Neural progenitor cell (in vitro differentiated cells): ENCODE measurements around the gene OR52N5. TPM values are rescaled to one million over a fixed set of nuclear protein-coding genes. Genes with fewer than 3 reads are reported as not detected.

Source experiments
- DNase-seq: peaks from one replicate; pipeline ENCODE4 v3.0.0-alpha.2; 2016; ENCODE audit warnings: low spot score
- H2AFZ ChIP-seq: fragments of 200-600 bp; sonication (generic); replicated peaks from 2 replicates; pipeline ENCODE4 v1.6.1; 2016; ENCODE audit warnings: antibody characterized with exemption
- H3F3A ChIP-seq: fragments of 200-600 bp; sonication (generic); 2 replicates; pipeline ENCODE4 v1.6.1; 2016; ENCODE audit warnings: antibody characterized with exemption, low read depth
- H3K27ac ChIP-seq: fragments of 200-600 bp; sonication (generic); 2 replicates; pipeline ENCODE4 v1.5.1; 2016; ENCODE audit warnings: mild to moderate bottlenecking
- H3K27me3 ChIP-seq: fragments of 200-600 bp; sonication (generic); 2 replicates; pipeline ENCODE4 v1.6.1; 2016; ENCODE audit warnings: mild to moderate bottlenecking, moderate library complexity
- H3K36me3 ChIP-seq: fragments of 200-600 bp; sonication (generic); 2 replicates; pipeline ENCODE4 v1.5.1; 2016
- H3K4me1 ChIP-seq: fragments of 200-600 bp; sonication (generic); 2 replicates; pipeline ENCODE4 v1.6.1; 2016; ENCODE audit warnings: mixed run types
- H3K4me2 ChIP-seq: fragments of 200-600 bp; sonication (generic); 2 replicates; pipeline ENCODE4 v1.6.1; 2016
- H3K4me3 ChIP-seq: fragments of 200-600 bp; sonication (generic); 2 replicates; pipeline ENCODE4 v1.5.1; 2016
- H3K79me2 ChIP-seq: fragments of 200-600 bp; sonication (generic); 2 replicates; pipeline ENCODE4 v1.6.1; 2016; ENCODE audit warnings: low read depth
- H3K9ac ChIP-seq: fragments of 200-600 bp; sonication (generic); 2 replicates; pipeline ENCODE4 v1.6.1; 2016
- H3K9me3 ChIP-seq: fragments of 200-600 bp; sonication (generic); 2 replicates; pipeline ENCODE4 v1.5.1; 2016; ENCODE audit warnings: low read depth
- H4K20me1 ChIP-seq: fragments of 200-600 bp; sonication (generic); 2 replicates; pipeline ENCODE4 v1.6.1; 2016; ENCODE audit warnings: low read depth
- H3K27ac Mint-ChIP-seq: 3 replicates; pipeline ENCODE4 v1.8.0; 2021; ENCODE audit warnings: mixed read lengths
- H3K27me3 Mint-ChIP-seq: 2 replicates; pipeline ENCODE4 v1.8.0; 2022; ENCODE audit warnings: low read depth, mild to moderate bottlenecking, inconsistent platforms, moderate library complexity, mixed read lengths; ENCODE audit not compliant: insufficient read depth
- H3K36me3 Mint-ChIP-seq: 3 replicates; pipeline ENCODE4 v1.8.0; 2021; ENCODE audit warnings: mixed read lengths
- H3K4me1 Mint-ChIP-seq: 3 replicates; pipeline ENCODE4 v1.8.0; 2021; ENCODE audit warnings: mixed read lengths
- H3K4me3 Mint-ChIP-seq: 3 replicates; pipeline ENCODE4 v1.8.0; 2021; ENCODE audit warnings: mild to moderate bottlenecking, moderate library complexity, mixed read lengths
- H3K9me3 Mint-ChIP-seq: 3 replicates; pipeline ENCODE4 v1.8.0; 2020; ENCODE audit warnings: mixed read lengths
- EZH2 ChIP-seq: fragments of 200-600 bp; sonication (generic); IDR thresholded peaks from 2 replicates; pipeline ENCODE4 v1.6.1; 2017; ENCODE audit warnings: antibody characterized with exemption, mild to moderate bottlenecking, moderate library complexity
- EZH2phosphoT487 ChIP-seq: fragments of 200-600 bp; sonication (generic); IDR thresholded peaks from 2 replicates; pipeline ENCODE4 v1.6.1; 2017; ENCODE audit warnings: antibody characterized with exemption
- total RNA-seq: library from RNA; depleted of rRNA; stranded (reverse); fragments of >200 nt; gene quantifications from 2 replicates; pipeline ENCODE4 v1.2.3, GENCODE V29; 2015; ENCODE audit warnings: low replicate concordance
- TF ChIP-seq, protein P1 (sequence below): fragments of 200-600 bp; sonication (generic); IDR thresholded peaks from 2 replicates; pipeline ENCODE4 v1.5.1; 2017; ENCODE audit warnings: antibody characterized with exemption, mild to moderate bottlenecking

OR52N5 gene
- total RNA-seq, 1 donor from 2014 or later = not detected

DNA sequence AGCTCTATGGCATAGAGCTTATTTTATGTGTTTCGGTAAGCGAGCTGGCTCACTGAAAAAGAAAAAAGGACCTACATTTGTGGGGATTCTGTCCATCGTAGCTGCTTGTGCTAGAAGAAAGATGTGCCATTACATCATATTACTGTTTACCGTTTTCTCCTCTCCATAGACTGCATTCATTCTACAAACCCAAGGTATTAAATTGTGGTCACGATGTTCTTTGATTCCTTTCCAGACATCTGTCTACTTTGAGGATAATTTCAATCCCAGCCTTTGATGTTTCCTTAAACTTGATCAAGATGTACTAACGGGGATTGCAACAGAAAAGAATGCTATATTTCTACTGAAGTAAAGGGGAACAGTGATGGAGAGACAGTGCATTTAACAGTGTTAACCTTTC lies 13.4 kb upstream of the OR52N5 start:
- Mint-ChIP-seq H3K9me3 (no peaks in the 10 kb centered on the region), H3K4me3 (no peak overlapping the region), H3K36me3 (no peaks in the 10 kb centered on the region), H3K4me1 (no peaks in the 10 kb centered on the region), H3K27me3 (no peaks in the 10 kb centered on the region), H3K27ac (no peak overlapping the region)
- H3K79me2 ChIP-seq = no peaks in the 10 kb centered on the region
- no peak overlapping the region for H2AFZ ChIP-seq
- no peak overlapping the region for H3K4me2 ChIP-seq
- H3K9me3 ChIP-seq = no peaks in the 10 kb centered on the region
- no peak overlapping the region for H3K4me3 ChIP-seq
- no peak for DNase-seq
- no peaks in the 10 kb centered on the region for H3K27me3 ChIP-seq
- TF ChIP-seq EZH2phosphoT487 = no peak
- no peak for TF ChIP-seq EZH2
- TF ChIP-seq, protein P1, sequence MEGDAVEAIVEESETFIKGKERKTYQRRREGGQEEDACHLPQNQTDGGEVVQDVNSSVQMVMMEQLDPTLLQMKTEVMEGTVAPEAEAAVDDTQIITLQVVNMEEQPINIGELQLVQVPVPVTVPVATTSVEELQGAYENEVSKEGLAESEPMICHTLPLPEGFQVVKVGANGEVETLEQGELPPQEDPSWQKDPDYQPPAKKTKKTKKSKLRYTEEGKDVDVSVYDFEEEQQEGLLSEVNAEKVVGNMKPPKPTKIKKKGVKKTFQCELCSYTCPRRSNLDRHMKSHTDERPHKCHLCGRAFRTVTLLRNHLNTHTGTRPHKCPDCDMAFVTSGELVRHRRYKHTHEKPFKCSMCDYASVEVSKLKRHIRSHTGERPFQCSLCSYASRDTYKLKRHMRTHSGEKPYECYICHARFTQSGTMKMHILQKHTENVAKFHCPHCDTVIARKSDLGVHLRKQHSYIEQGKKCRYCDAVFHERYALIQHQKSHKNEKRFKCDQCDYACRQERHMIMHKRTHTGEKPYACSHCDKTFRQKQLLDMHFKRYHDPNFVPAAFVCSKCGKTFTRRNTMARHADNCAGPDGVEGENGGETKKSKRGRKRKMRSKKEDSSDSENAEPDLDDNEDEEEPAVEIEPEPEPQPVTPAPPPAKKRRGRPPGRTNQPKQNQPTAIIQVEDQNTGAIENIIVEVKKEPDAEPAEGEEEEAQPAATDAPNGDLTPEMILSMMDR = no peak
- no peaks in the 10 kb centered on the region for H3K4me1 ChIP-seq
- no peak overlapping the region for H3K9ac ChIP-seq
- H3F3A ChIP-seq = no peaks in the 10 kb centered on the region
- H4K20me1 ChIP-seq = no peaks in the 10 kb centered on the region
- H3K36me3 ChIP-seq = no peaks in the 10 kb centered on the region
- no peak overlapping the region for H3K27ac ChIP-seq

DNA sequence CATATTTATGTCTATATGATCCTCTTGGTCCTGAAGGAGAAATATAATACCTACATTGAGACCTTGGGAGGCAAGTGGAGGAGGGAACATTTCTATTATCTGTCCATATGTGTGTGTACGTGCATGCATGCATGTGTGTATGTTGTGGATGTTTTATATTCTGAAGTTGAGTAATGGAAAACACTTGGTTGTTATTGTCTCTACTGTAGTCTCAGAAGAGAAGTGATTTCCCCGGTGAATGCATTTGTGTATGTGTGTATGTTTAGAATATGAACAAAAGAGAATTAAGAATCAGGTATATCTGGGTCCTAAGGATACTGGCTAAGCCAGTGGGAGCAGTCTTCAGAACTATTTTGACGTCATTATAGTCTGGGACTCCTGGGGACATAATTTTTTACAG lies 8.0 kb upstream of the OR52N5 start, which contains the start of gene OR52N1:
Gene OR52N1, minus strand, starts transcription at position 101 of the 400 bp plus-strand sequence. CDS start 2,449 bp downstream, outside the sequence.
- no peaks in the 10 kb centered on the region for H3K9me3 ChIP-seq
- no peak within 1 kb of the TSS for H2AFZ ChIP-seq
- Mint-ChIP-seq H3K36me3 (no peaks in the 10 kb centered on the region), H3K27ac (no peak within 1 kb of the TSS), H3K9me3 (no peaks in the 10 kb centered on the region), H3K4me3 (no peak within 1 kb of the TSS), H3K27me3 (no peaks in the 10 kb centered on the region), H3K4me1 (no peaks in the 10 kb centered on the region)
- H4K20me1 ChIP-seq = no peaks in the 10 kb centered on the region
- H3K4me1 ChIP-seq = no peaks in the 10 kb centered on the region
- H3F3A ChIP-seq = no peaks in the 10 kb centered on the region
- no peak within 1 kb of the TSS for H3K4me2 ChIP-seq
- H3K27ac ChIP-seq = no peak within 1 kb of the TSS
- DNase-seq = no peak
- no peaks in the 10 kb centered on the region for H3K36me3 ChIP-seq
- no peaks in the 10 kb centered on the region for H3K27me3 ChIP-seq
- no peaks in the 10 kb centered on the region for H3K79me2 ChIP-seq
- no peak within 1 kb of the TSS for H3K4me3 ChIP-seq
- TF ChIP-seq EZH2 = no peak
- TF ChIP-seq EZH2phosphoT487 = no peak
- TF ChIP-seq, protein P1 = no peak
- no peak within 1 kb of the TSS for H3K9ac ChIP-seq

DNA sequence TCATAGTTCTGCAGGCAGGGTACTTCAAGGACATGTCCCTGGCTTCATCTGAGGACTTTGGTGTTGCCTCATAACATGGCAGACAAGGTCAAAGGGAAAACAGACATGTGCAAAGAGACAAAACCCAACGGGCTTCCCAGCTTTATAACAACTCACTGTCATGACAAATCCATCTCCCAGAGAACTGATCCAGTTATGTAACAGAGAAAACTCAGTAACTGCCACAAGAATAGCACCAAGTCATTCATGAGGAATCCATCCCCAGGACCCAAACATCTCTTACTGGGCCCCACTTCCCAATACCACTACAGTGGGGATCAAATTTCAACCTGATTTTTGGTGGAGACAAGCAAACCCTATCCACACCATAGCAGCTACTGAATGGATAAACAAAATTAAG lies 16.1 kb downstream of the OR52N5 start:
- no peak overlapping the region for H3K4me3 ChIP-seq
- H3K9me3 Mint-ChIP-seq = no peaks in the 10 kb centered on the region
- no peaks in the 10 kb centered on the region for H3K4me1 ChIP-seq
- no peaks in the 10 kb centered on the region for H3K36me3 Mint-ChIP-seq
- no peaks in the 10 kb centered on the region for H3K4me1 Mint-ChIP-seq
- no peak for TF ChIP-seq EZH2phosphoT487
- no peak for TF ChIP-seq EZH2
- TF ChIP-seq, protein P1 = no peak
- H3K9ac ChIP-seq = no peak overlapping the region
- H3K9me3 ChIP-seq = no peaks in the 10 kb centered on the region
- H3K27me3 ChIP-seq = no peaks in the 10 kb centered on the region
- no peaks in the 10 kb centered on the region for H3K27me3 Mint-ChIP-seq
- no peak for DNase-seq
- H3F3A ChIP-seq = no peaks in the 10 kb centered on the region
- no peaks in the 10 kb centered on the region for H3K79me2 ChIP-seq
- H3K4me2 ChIP-seq = no peak overlapping the region
- no peak overlapping the region for H3K27ac ChIP-seq
- no peak overlapping the region for H3K4me3 Mint-ChIP-seq
- H3K36me3 ChIP-seq = no peaks in the 10 kb centered on the region
- no peaks in the 10 kb centered on the region for H4K20me1 ChIP-seq
- no peak overlapping the region for H3K27ac Mint-ChIP-seq
- H2AFZ ChIP-seq = no peak overlapping the region
